Keratinocyte (primary cell): Measurements from ENCODE around the gene FBXW7. TPM values are rescaled to one million over a fixed set of nuclear protein-coding genes. Genes with fewer than 3 reads are reported as not detected.

Source experiments
- DNase-seq: peaks from one replicate; pipeline ENCODE4 v3.0.0-alpha.2; 2011; ENCODE audit warnings: low read depth, missing footprints, low spot score
- FAIRE-seq: peaks from 2 replicates; lab custom pipeline; 2011; peaks lifted over from hg19 to GRCh38; lab: Jason Lieb, UNC
- H2AFZ ChIP-seq: 2 replicates; pipeline ENCODE4 v1.6.0; 2012; ENCODE audit warnings: low read length, control low read depth, inconsistent platforms; ENCODE audit not compliant: control insufficient read depth
- H3K27ac ChIP-seq: 2 replicates; pipeline ENCODE4 v1.5.1; 2011; ENCODE audit warnings: low read length; ENCODE audit not compliant: control insufficient read depth, insufficient read depth
- H3K27me3 ChIP-seq: 3 replicates; pipeline ENCODE4 v1.6.0; 2011; ENCODE audit warnings: low read length; ENCODE audit not compliant: control insufficient read depth, insufficient read depth; ENCODE audit errors: extremely low read depth
- H3K36me3 ChIP-seq, 2 experiments: 2 replicates in 1 of 2; 3 replicates in 1 of 2; pipeline ENCODE4 v1.5.1; 2011; ENCODE audit warnings: low read length in 2 of 2, mild to moderate bottlenecking in 1 of 2; ENCODE audit not compliant: control insufficient read depth in 2 of 2, insufficient read depth in 2 of 2; ENCODE audit errors: extremely low read depth in 1 of 2
- H3K4me1 ChIP-seq: 3 replicates; pipeline ENCODE4 v1.5.1; 2011; ENCODE audit warnings: low read length; ENCODE audit not compliant: control insufficient read depth, insufficient read depth; ENCODE audit errors: extremely low read depth
- H3K4me2 ChIP-seq: 3 replicates; pipeline ENCODE4 v1.6.0; 2011; ENCODE audit warnings: low read depth, low read length; ENCODE audit not compliant: control insufficient read depth, insufficient read depth; ENCODE audit errors: extremely low read depth
- H3K4me3 ChIP-seq, 3 experiments: fragments of 200-600 bp in 1 of 3; sonication (generic) in 1 of 3; 2 replicates in 2 of 3; 3 replicates in 1 of 3; pipeline ENCODE4 v1.5.1; 2011 to 2016; ENCODE audit warnings: low read length in 3 of 3, mild to moderate bottlenecking in 3 of 3, control low read depth in 2 of 3, inconsistent platforms in 1 of 3, low read depth in 1 of 3, mixed read lengths in 1 of 3, mixed run types in 1 of 3, moderate library complexity in 1 of 3; ENCODE audit not compliant: control insufficient read depth in 2 of 3, insufficient read depth in 2 of 3; ENCODE audit errors: extremely low read depth in 1 of 3
- H3K79me2 ChIP-seq: 2 replicates; pipeline ENCODE4 v1.6.0; 2012; ENCODE audit warnings: low read length; ENCODE audit not compliant: control insufficient read depth, insufficient read depth
- H3K9ac ChIP-seq: 3 replicates; pipeline ENCODE4 v1.6.0; 2011; ENCODE audit warnings: low read length; ENCODE audit not compliant: control insufficient read depth, insufficient read depth; ENCODE audit errors: extremely low read depth
- H3K9me1 ChIP-seq: 3 replicates; pipeline ENCODE4 v1.6.0; 2011; ENCODE audit warnings: low read length; ENCODE audit not compliant: control insufficient read depth, insufficient read depth; ENCODE audit errors: extremely low read depth
- H3K9me3 ChIP-seq: 2 replicates; pipeline ENCODE4 v1.5.1; 2012; ENCODE audit warnings: low read depth, low read length; ENCODE audit not compliant: control insufficient read depth
- H4K20me1 ChIP-seq: 3 replicates; pipeline ENCODE4 v1.6.0; 2011; ENCODE audit warnings: low read length; ENCODE audit not compliant: control insufficient read depth, insufficient read depth; ENCODE audit errors: extremely low read depth
- CTCF ChIP-seq, 3 experiments: IDR thresholded peaks in 1 of 3; conservative IDR thresholded peaks in 1 of 3; optimal IDR thresholded peaks in 1 of 3; 2 replicates in 2 of 3; 3 replicates in 1 of 3; pipeline versions ENCODE3 to v1.5.1; 2011; ENCODE audit warnings: low read length in 3 of 3, mild to moderate bottlenecking in 3 of 3, moderate library complexity in 2 of 3, control low read depth in 1 of 3, inconsistent platforms in 1 of 3; ENCODE audit not compliant: insufficient read depth in 2 of 3; ENCODE audit errors: extremely low read depth in 1 of 3
- EZH2 ChIP-seq: IDR thresholded peaks from one replicate; pipeline ENCODE4 v1.6.1; 2012; ENCODE audit warnings: inconsistent platforms, mild to moderate bottlenecking, low read length, moderate library complexity
- dilution Hi-C: fragments of 300-500 bp; cut with MboI; formaldehyde crosslinking; loops from one replicate; pipeline ENCODE4 v1.7.0; 2020; ENCODE audit warnings: low sequenced_read_pairs; ENCODE audit not compliant: extremely low pct_ligation_motif_present
- polyA plus RNA-seq, 5 experiments: library from polyadenylated mRNA; depleted of rRNA in 3 of 5; stranded (reverse) in 3 of 5; stranded (forward) in 1 of 5; unstranded in 1 of 5; fragments of >200 nt; gene quantifications; 1 replicate in 1 of 5; 2 replicates in 3 of 5; 3 replicates in 1 of 5; pipeline versions ENCODE4 v1.2.1 to v1.2.3, GENCODE V29; 2011 to 2012; ENCODE audit warnings: missing spikeins in 2 of 5, low read depth in 1 of 5, low replicate concordance in 1 of 5

Gene FBXW7
- polyA plus RNA-seq, 1 donor (not counting 4 experiments of a cell fraction or from before 2014, with no cell fraction given) = 39.6 TPM

DNA sequence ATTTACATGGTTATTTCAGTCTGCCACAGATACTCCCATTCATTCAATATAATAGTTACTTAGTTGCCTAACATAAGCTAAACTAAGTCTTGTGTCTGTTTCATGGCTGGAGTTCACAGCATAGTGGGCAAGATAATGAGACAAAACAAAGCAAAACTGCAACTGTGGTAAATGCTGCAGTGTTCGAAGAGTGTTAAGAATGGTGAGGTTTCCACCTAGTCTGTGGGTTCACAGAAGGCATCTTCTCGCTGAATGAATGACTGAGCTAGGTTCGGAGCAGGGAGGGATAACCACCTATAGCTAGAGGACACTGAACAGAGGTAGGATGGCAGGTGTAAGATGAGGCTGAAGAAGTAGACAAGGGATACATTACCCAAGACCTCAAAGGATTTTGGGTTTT, 171.0 kb downstream of the FBXW7 start:
- Histone ChIP-seq H2AFZ (no peak overlapping the region), H3K79me2 (peaks cover 4% of the 10 kb centered on the region), H3K36me3 (peaks cover 0 to 1% of the 10 kb centered on the region in 2 experiments), H3K9me1 (no peaks in the 10 kb centered on the region), H3K4me3 (no peak overlapping the region), H3K4me1 (peaks cover 16% of the 10 kb centered on the region), H3K9ac (no peak overlapping the region), H4K20me1 (no peaks in the 10 kb centered on the region), H3K4me2 (no peak overlapping the region), H3K9me3 (peaks cover 1% of the 10 kb centered on the region), H3K27me3 (no peaks in the 10 kb centered on the region), H3K27ac (no peak overlapping the region)
- DNase-seq (no peak), FAIRE-seq (peak; percentile 20)
- dilution Hi-C loops = no loop called here
- no peak for TF ChIP-seq EZH2

DNA sequence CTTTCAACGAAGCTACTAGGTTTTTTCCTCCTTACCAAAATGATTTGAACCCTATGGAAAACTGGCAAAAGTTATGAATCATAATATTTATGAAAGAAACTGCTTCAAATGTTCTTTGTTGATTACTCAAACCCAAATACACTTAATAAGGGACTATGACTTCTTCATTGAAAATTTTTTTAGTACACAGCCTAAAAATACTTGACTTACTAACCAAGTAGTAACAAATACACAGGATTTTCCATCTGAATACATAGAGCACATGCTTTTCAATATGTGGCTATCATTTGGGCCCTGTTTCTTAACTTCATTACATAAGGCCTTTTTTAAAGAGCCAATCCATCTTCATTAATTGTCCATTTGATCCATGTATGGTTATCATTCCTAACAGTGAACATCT, 171.5 kb downstream of the FBXW7 start:
- H3K9me1 ChIP-seq = no peaks in the 10 kb centered on the region
- H3K36me3 ChIP-seq = peaks cover 0 to 1% of the 10 kb centered on the region in 2 experiments
- no peaks in the 10 kb centered on the region for H4K20me1 ChIP-seq
- no peak for DNase-seq
- H3K9me3 ChIP-seq = peaks cover 1% of the 10 kb centered on the region
- no peak overlapping the region for H3K4me2 ChIP-seq
- H3K4me1 ChIP-seq = peaks cover 11% of the 10 kb centered on the region
- H3K27me3 ChIP-seq = no peaks in the 10 kb centered on the region
- no peak overlapping the region for H3K9ac ChIP-seq
- no peak overlapping the region for H3K27ac ChIP-seq
- H3K4me3 ChIP-seq = no peak overlapping the region
- H2AFZ ChIP-seq = no peak overlapping the region
- no peak for FAIRE-seq
- no peak for TF ChIP-seq EZH2
- TF ChIP-seq CTCF (optimal IDR thresholded peaks at IDR 0.05 in 1 of 3, IDR thresholded peaks at IDR 0.05 in 1 of 3, conservative IDR thresholded peaks at IDR 0.05 in 1 of 3; ENCODE audit: extremely low read depth in 1 of 3, insufficient read depth in 2 of 3, low read length in 3 of 3) = no peak
- dilution Hi-C loops = no loop called here
- H3K79me2 ChIP-seq = peaks cover 4% of the 10 kb centered on the region

- peaks cover 1% of the 10 kb centered on the region for H3K9me3 ChIP-seq
- H3K79me2 ChIP-seq = peaks cover 2% of the 10 kb centered on the region
- H3K9ac ChIP-seq = no peak overlapping the region
- H3K4me3 ChIP-seq = no peak overlapping the region
- dilution Hi-C loops = no loop called here
- H2AFZ ChIP-seq = no peak overlapping the region
- H3K9me1 ChIP-seq = no peaks in the 10 kb centered on the region
- H4K20me1 ChIP-seq = no peaks in the 10 kb centered on the region
- H3K36me3 ChIP-seq = peaks cover 0 to 1% of the 10 kb centered on the region in 2 experiments
- peaks cover 7% of the 10 kb centered on the region for H3K4me1 ChIP-seq
- no peak for DNase-seq
- no peak overlapping the region for H3K27ac ChIP-seq
- no peak for FAIRE-seq
- TF ChIP-seq EZH2 (no peak), CTCF (optimal IDR thresholded peaks at IDR 0.05 in 1 of 3, IDR thresholded peaks at IDR 0.05 in 1 of 3, conservative IDR thresholded peaks at IDR 0.05 in 1 of 3; ENCODE audit: extremely low read depth in 1 of 3, insufficient read depth in 2 of 3, low read length in 3 of 3) (no peak)
- H3K27me3 ChIP-seq = no peaks in the 10 kb centered on the region
- H3K4me2 ChIP-seq = no peak overlapping the region
These were observed 172.0 kb downstream of the FBXW7 start for GRCh38 chr4:152363904-152364303.
